Bronchial epithelial cell (primary cell): ENCODE measurements around the gene STOX1. TPM values are rescaled to one million over a fixed set of nuclear protein-coding genes. Genes with fewer than 3 reads are reported as not detected.
A peak's percentile ranks its signal among the peaks of the same experiment; 100 is the strongest.

Experiments
- DNase-seq: peaks from one replicate; pipeline ENCODE4 v3.0.0-alpha.2; 2010; ENCODE audit warnings: low read depth
- FAIRE-seq: peaks from 2 replicates; lab custom pipeline; 2011; peaks lifted over from hg19 to GRCh38; lab: Jason Lieb, UNC
- H3K27me3 ChIP-seq: 2 replicates; pipeline ENCODE4 v1.5.1; 2011; ENCODE audit warnings: low read length; ENCODE audit not compliant: control insufficient read depth, insufficient read depth
- H3K36me3 ChIP-seq: 2 replicates; pipeline ENCODE4 v1.5.1; 2011; ENCODE audit warnings: low read length; ENCODE audit not compliant: control insufficient read depth, insufficient read depth
- H3K4me3 ChIP-seq: 2 replicates; pipeline ENCODE4 v1.5.1; 2011; ENCODE audit warnings: mild to moderate bottlenecking, low read depth, low read length, control low read depth
- CTCF ChIP-seq: IDR thresholded peaks from 2 replicates; pipeline ENCODE4 v1.5.1; 2011; ENCODE audit warnings: mild to moderate bottlenecking, moderate library complexity, low read length, control low read depth, inconsistent platforms; ENCODE audit not compliant: insufficient read depth, severe bottlenecking
- total RNA-seq: library from RNA; depleted of rRNA; stranded (reverse); fragments of >200 nt; gene quantifications from 2 replicates; pipeline ENCODE4 v1.2.1, GENCODE V29; 2014

STOX1 gene
- total RNA-seq, result under 0.01 TPM in 1 of 2 replicates, not detected in the other

GRCh38 chr10:68826764-68827591 is at the start of gene STOX1:
Gene STOX1 (plus strand): TSS chr10:68827531. CDS start chr10:68827624, 93 bp downstream.
- peak within 1 kb of the TSS; percentile 39 for H3K4me3 ChIP-seq
- DNase-seq (peak; percentile 22), FAIRE-seq (no peak)
- H3K36me3 ChIP-seq, result no peaks in the 10 kb centered on the region
- TF ChIP-seq CTCF, result no peak
- H3K27me3 ChIP-seq, result peaks cover 4% of the 10 kb centered on the region

GRCh38 chr10:68781613-68782574 is 45.4 kb upstream of the STOX1 start:
- FAIRE-seq (no peak), DNase-seq (no peak)

GRCh38 chr10:68784476-68784875 is 42.9 kb upstream of the STOX1 start:
- H3K27me3 ChIP-seq, result no peaks in the 10 kb centered on the region
- FAIRE-seq (no peak), DNase-seq (no peak)
- H3K4me3 ChIP-seq, result no peak overlapping the region
- no peak for TF ChIP-seq CTCF
- peaks cover 6% of the 10 kb centered on the region for H3K36me3 ChIP-seq

More at GRCh38 chr10:68781613-68782574, 45.4 kb upstream of the STOX1 start:
- no peak for TF ChIP-seq CTCF
- Histone ChIP-seq H3K36me3 (peaks cover 8% of the 10 kb centered on the region), H3K27me3 (no peaks in the 10 kb centered on the region), H3K4me3 (no peak overlapping the region)

- no peak for FAIRE-seq
- no peak for TF ChIP-seq CTCF
- Histone ChIP-seq H3K36me3 (peaks cover 6% of the 10 kb centered on the region), H3K27me3 (no peaks in the 10 kb centered on the region), H3K4me3 (no peak overlapping the region)
- DNase-seq, result no peak
Observed at GRCh38 chr10:68787813-68788212, 39.5 kb upstream of the STOX1 start.

GRCh38 chr10:68790476-68790875 is 36.9 kb upstream of the STOX1 start:
- TF ChIP-seq CTCF, result no peak
- DNase-seq (no peak), FAIRE-seq (no peak)
- Histone ChIP-seq H3K36me3 (peaks cover 4% of the 10 kb centered on the region), H3K27me3 (no peaks in the 10 kb centered on the region), H3K4me3 (no peak overlapping the region)
